Tibial artery (tissue), 4 donors: ENCODE measurements around the gene KCNMA1.

Source experiments
- DNase-seq, 2 donors: peaks; one replicate each; pipeline ENCODE4 v3.0.0-alpha.2; 2019
- H3K27ac ChIP-seq, 2 donors: fragments of 200-600 bp; sonication (generic) in 1 of 2; 1 replicate in 1 of 2; 2 replicates in 1 of 2; pipeline ENCODE4 v1.5.1; 2018 to 2019; ENCODE audit warnings: mild to moderate bottlenecking in 1 of 2
- H3K27me3 ChIP-seq, 2 donors: fragments of 200-600 bp; sonication (generic) in 1 of 2; one replicate each; pipeline versions ENCODE4 v1.5.1 to v1.6.0; 2016 to 2019
- H3K36me3 ChIP-seq, 3 donors: fragments of 200-600 bp; sonication (generic) in 2 of 3; one replicate each; pipeline ENCODE4 v1.5.1; 2016 to 2019; ENCODE audit warnings: mild to moderate bottlenecking in 2 of 3
- H3K4me1 ChIP-seq, 4 donors: fragments of 200-600 bp; sonication (generic) in 2 of 4; 1 replicate in 3 of 4; 2 replicates in 1 of 4; pipeline ENCODE4 v1.5.1; 2016 to 2019
- H3K4me3 ChIP-seq, 2 donors: fragments of 200-600 bp; sonication (generic) in 1 of 2; 1 replicate in 1 of 2; 2 replicates in 1 of 2; pipeline ENCODE4 v1.5.1; 2018 to 2019; ENCODE audit warnings: mild to moderate bottlenecking in 2 of 2
- H3K9me3 ChIP-seq, 3 donors: fragments of 200-600 bp; sonication (generic) in 1 of 3; one replicate each; pipeline ENCODE4 v1.5.1; 2016 to 2019
- intact Hi-C: fragments of 100-400 bp; cut with DNase I; formaldehyde crosslinking; loops from one replicate; pipeline ENCODE4 v1.15.0; 2023; ENCODE audit warnings: low total_unique reads
- TF ChIP-seq, protein P1 (sequence below), 2 experiments: fragments of 200-600 bp in 1 of 2; fragments of 450-650 bp in 1 of 2; IDR thresholded peaks; one replicate each; pipeline ENCODE4 v1.5.1; 2017 to 2019; ENCODE audit warnings: antibody characterized with exemption in 2 of 2, mild to moderate bottlenecking in 1 of 2, moderate library complexity in 1 of 2

The KCNMA1 gene

DNA sequence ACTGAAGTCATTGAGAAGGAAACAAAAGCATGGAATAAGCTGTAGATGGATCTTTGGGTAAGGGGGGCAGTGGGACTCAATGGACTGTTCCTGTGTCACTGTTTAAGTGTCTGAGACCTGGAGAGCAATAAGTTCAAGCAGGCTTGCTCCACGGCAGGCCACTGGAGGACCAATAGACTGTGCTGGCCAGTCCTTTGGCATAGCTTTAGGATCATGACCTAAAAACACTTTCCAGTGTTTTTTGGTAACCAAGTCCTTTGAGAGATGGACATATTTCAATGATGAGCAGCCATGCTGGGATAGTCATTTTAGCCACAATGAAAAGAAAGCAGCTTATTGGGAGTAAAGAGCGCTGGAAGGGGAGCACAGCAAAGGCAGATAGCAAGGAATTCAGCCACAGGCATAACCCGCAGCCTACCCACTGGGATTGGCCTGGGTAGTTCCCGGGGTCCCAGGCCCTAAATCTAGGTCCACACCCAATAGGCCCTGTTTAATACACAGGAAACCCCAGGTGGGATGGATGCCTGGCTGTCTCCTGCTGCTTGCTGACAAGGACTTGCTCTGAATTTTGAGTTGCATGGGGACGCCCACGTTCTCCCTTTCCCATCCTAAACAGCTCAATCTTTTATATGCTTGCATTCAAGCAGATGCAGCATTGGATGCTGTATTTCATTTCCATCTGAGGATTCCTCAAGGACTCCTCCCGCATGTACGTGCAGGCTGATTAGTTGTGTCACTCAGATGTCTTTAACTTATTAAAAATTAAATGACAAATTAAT lies 727.2 kb downstream of the KCNMA1 start:
- Histone ChIP-seq H3K4me1 (peaks cover 0 to 11% (median 5%) of the 10 kb centered on the region in 4 donors), H3K9me3 (no peaks in the 10 kb centered on the region), H3K4me3 (no peak overlapping the region), H3K27me3 (no peaks in the 10 kb centered on the region), H3K36me3 (peaks cover 4 to 34% (median 4%) of the 10 kb centered on the region in 3 donors), H3K27ac (no peak overlapping the region)
- TF ChIP-seq, protein P1, sequence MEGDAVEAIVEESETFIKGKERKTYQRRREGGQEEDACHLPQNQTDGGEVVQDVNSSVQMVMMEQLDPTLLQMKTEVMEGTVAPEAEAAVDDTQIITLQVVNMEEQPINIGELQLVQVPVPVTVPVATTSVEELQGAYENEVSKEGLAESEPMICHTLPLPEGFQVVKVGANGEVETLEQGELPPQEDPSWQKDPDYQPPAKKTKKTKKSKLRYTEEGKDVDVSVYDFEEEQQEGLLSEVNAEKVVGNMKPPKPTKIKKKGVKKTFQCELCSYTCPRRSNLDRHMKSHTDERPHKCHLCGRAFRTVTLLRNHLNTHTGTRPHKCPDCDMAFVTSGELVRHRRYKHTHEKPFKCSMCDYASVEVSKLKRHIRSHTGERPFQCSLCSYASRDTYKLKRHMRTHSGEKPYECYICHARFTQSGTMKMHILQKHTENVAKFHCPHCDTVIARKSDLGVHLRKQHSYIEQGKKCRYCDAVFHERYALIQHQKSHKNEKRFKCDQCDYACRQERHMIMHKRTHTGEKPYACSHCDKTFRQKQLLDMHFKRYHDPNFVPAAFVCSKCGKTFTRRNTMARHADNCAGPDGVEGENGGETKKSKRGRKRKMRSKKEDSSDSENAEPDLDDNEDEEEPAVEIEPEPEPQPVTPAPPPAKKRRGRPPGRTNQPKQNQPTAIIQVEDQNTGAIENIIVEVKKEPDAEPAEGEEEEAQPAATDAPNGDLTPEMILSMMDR (IDR thresholded peaks at IDR 0.05): no peak
- DNase-seq: peak in 1 of 2 donors; percentile 42
- intact Hi-C loops: no loop called here

DNA sequence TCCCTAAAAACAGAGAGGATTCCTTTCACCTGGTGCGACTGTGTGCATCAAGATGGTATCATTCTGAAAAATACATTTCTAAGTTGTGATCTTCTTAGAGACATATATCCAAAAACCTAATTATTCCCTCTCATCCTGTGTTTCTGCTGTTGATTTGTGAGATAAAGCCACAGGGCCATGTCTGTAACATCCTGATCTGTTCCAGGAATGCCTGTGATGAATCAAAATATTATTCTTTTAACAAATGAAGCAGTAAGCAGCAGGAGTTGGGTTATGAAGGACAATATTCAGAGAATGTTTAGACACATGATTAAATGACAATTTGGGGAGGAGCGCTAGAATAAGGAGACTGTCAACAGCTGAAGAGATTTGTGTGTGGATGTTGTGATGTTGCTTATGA lies 731.4 kb downstream of the KCNMA1 start:
- Histone ChIP-seq H3K9me3 (no peaks in the 10 kb centered on the region), H3K4me3 (no peak overlapping the region), H3K27ac (no peak overlapping the region), H3K36me3 (peaks cover 4 to 14% (median 14%) of the 10 kb centered on the region in 3 donors), H3K27me3 (no peaks in the 10 kb centered on the region), H3K4me1 (peaks cover 0 to 9% (median 3%) of the 10 kb centered on the region in 4 donors)
- DNase-seq: no peak
- TF ChIP-seq, protein P1 (IDR thresholded peaks at IDR 0.05): no peak
- intact Hi-C loops: no loop called here

DNA sequence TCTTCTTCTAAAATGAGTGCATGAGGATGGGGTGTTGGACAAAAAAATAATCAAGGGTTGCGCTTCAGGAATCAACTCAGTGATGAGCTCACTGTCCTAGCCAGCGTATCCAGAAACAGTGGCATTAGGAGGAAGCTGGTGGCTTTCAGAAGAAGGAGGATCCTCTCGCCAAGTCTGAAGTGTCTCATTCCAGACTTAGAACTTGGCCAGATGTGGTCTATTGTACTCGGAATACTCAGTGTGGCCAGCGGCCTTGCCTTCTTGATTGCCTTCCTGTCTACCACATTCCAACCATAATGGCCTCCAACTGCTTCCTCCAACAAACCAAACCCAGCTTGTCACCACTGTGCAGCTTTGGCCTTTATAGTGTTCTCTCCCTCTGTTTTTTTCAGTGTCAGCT lies 732.4 kb downstream of the KCNMA1 start:
- Histone ChIP-seq H3K27me3 (no peaks in the 10 kb centered on the region), H3K4me1 (peaks cover 0 to under 1% (median 0%) of the 10 kb centered on the region in 4 donors), H3K36me3 (peaks cover 4 to 14% (median 14%) of the 10 kb centered on the region in 3 donors), H3K4me3 (no peak overlapping the region), H3K27ac (no peak overlapping the region), H3K9me3 (no peaks in the 10 kb centered on the region)
- TF ChIP-seq, protein P1 (IDR thresholded peaks at IDR 0.05): no peak
- no peak for DNase-seq
- intact Hi-C loops: no loop called here

DNA sequence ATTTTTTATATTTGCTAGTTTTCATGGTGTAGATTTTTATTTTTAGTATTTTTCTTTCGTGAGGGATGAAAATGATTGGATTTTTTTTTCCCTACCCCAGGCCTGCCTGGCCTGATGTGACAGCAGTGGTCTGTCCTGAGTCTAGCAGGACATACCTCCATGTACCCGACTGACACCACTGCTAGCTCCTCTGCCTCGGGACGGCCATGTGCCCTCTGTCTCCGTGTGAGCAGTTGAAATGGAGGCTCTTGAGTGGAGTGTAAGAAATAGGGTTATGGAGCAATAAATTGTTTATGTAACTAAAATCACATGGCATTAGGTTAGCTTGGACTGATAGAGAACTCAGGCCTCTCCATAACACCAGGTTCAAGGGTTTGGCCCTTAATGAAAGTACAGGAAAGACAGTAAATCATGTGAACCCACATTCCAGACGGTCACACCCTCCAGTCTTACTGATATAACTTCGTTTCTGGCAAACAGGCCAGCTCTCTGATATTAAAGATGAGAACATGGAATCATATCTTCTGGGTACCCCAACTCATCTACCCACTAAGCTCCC lies 734.1 kb downstream of the KCNMA1 start:
- H3K9me3 ChIP-seq: no peaks in the 10 kb centered on the region
- intact Hi-C loops: no loop called here
- no peak for DNase-seq
- no peaks in the 10 kb centered on the region for H3K27me3 ChIP-seq
- H3K4me3 ChIP-seq: no peak overlapping the region
- no peaks in the 10 kb centered on the region for H3K4me1 ChIP-seq
- no peak overlapping the region for H3K27ac ChIP-seq
- TF ChIP-seq, protein P1 (IDR thresholded peaks at IDR 0.05): no peak
- peaks cover 0 to 10% (median 0%) of the 10 kb centered on the region in 3 donors for H3K36me3 ChIP-seq

DNA sequence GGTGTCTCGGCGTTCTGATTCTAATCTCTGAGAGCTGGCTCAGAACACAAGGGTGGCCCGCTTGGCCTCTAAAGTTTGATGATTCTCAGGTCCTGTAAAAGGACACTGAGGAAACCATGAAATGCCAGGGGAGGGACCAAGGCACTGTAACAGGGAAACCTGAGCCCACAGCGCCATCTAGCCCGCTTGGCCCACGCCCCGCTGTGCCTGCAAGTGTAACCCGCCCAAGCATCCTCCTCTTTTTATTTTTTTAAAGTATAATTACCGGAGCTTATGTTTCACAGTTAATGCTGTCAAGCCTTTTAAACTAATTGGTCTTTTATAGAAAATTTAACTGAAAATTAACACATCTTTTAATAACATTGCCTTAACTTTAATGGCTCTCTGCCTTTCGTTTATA lies 734.7 kb downstream of the KCNMA1 start:
- Histone ChIP-seq H3K4me3 (no peak overlapping the region), H3K36me3 (peaks cover 0 to 10% (median 0%) of the 10 kb centered on the region in 3 donors), H3K27me3 (no peaks in the 10 kb centered on the region), H3K9me3 (no peaks in the 10 kb centered on the region), H3K4me1 (no peaks in the 10 kb centered on the region), H3K27ac (no peak overlapping the region)
- TF ChIP-seq, protein P1 (IDR thresholded peaks at IDR 0.05): no peak
- no peak for DNase-seq
- intact Hi-C loops: no loop called here
